GM12878 (cell line): ENCODE results near the gene KRT38.

Source experiments
- ASH2L ChIP-seq: fragments of 300-600, 200-600 bp; sonication (generic); IDR thresholded peaks from 2 replicates; pipeline ENCODE4 v1.6.1; 2017; ENCODE audit warnings: low read depth, mild to moderate bottlenecking, borderline replicate concordance
- CHD2 ChIP-seq: IDR thresholded peaks from 2 replicates; pipeline ENCODE4 v1.6.1; 2011; ENCODE audit warnings: low read depth, low read length, improper control_type of control experiment, borderline replicate concordance
- CHD4 ChIP-seq: fragments of 200-600 bp; sonication (generic); IDR thresholded peaks from 2 replicates; pipeline ENCODE4 v1.6.1; 2016; ENCODE audit warnings: mild to moderate bottlenecking
- CTCF ChIP-seq, 3 experiments: IDR thresholded peaks in 2 of 3; conservative IDR thresholded peaks in 1 of 3; 2 replicates each; pipeline ENCODE4 v1.5.1; 2011; ENCODE audit warnings: low read depth in 3 of 3, low read length in 3 of 3, mild to moderate bottlenecking in 3 of 3, control low read depth in 2 of 3, moderate library complexity in 2 of 3, inconsistent platforms in 1 of 3, mixed read lengths in 1 of 3; ENCODE audit not compliant: control insufficient read depth in 2 of 3, insufficient read depth in 1 of 3; ENCODE audit errors: extremely low read depth in 1 of 3
- DPF2 ChIP-seq: fragments of 450-650 bp; IDR thresholded peaks from 2 replicates; pipeline ENCODE4 v1.6.1; 2017; ENCODE audit warnings: mild to moderate bottlenecking
- GABPA ChIP-seq: IDR thresholded peaks from 2 replicates; pipeline ENCODE4 v1.6.1; 2014; ENCODE audit warnings: antibody characterized with exemption, low read depth, mild to moderate bottlenecking, inconsistent platforms
- JUNB ChIP-seq: IDR thresholded peaks from 2 replicates; pipeline ENCODE4 v1.6.1; 2016; ENCODE audit warnings: antibody characterized with exemption, mild to moderate bottlenecking
- MTA3 ChIP-seq: IDR thresholded peaks from 2 replicates; pipeline ENCODE4 v1.6.1; 2012; ENCODE audit warnings: low read length, inconsistent platforms, borderline replicate concordance
- NFIC ChIP-seq: IDR thresholded peaks from 2 replicates; pipeline ENCODE4 v1.6.1; 2012; ENCODE audit warnings: low read depth, mild to moderate bottlenecking, inconsistent platforms, low read length, moderate library complexity

GRCh38 chr17:41484920-41485904 is 44.4 kb upstream of the KRT38 start:
- no peak for TF ChIP-seq DPF2
- no peak for TF ChIP-seq JUNB
- TF ChIP-seq CTCF (IDR thresholded peaks at IDR 0.05 in 2 of 3, conservative IDR thresholded peaks at IDR 0.05 in 1 of 3; ENCODE audit: control insufficient read depth in 2 of 3, extremely low read depth in 1 of 3, insufficient read depth in 1 of 3, low read depth in 3 of 3, low read length in 3 of 3) = no peak
- no peak for TF ChIP-seq CHD2
- no peak for TF ChIP-seq ASH2L
- TF ChIP-seq CHD4 = no peak
- TF ChIP-seq NFIC = no peak
- no peak for TF ChIP-seq MTA3
- no peak for TF ChIP-seq GABPA
